ENCODE data around the gene RFX3.

The RFX3 gene

DNA sequence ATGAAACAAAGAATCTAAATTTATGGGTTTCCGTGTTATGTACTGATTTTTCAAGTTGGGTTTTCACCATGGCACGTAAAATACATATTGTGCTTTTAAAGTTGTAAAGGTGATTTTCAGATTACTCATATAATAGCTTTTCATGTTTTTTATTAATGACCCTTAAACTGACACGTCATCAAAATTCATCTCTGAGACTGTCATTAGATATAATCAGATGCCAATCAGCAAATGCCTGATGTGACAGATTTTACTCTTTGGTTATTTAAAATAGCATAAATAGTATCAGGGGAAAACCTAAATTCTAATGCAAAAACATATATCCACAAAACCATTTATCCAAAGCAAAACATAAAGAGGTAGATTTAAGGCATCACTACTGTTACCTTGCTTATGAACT lies 11.0 kb downstream of the RFX3 start:
- DNase-seq (ENCODE audit: low read depth in 2 of 3, low spot score in 1 of 3) = no peak

DNA sequence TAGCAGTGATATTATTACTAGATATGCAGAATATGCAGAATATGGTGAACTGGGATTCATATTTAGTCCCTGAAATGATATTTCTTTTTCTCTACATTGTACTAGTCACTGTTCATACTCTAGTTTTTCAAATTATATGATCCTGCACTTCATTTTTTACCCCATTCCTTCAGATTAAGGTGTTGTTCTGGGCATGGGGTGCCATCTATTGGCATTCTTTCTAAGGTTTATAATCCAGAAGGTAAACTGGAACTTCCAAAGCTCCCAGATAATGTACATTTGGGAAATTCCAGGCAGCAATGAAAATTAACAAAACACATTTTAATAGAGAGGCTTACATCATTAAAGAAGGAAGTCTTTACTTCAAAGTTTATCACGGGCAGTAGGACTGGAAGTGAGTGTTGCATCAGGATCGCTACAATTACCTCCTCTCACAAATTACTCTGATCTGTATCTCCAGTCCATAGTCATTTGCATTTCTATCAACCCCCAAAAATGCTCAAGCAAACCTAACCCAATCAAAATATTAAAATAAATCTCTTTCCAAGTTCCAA lies 12.5 kb downstream of the RFX3 start:
- DNase-seq (ENCODE audit: low read depth in 2 of 3, low spot score in 1 of 3) = no peak

DNA sequence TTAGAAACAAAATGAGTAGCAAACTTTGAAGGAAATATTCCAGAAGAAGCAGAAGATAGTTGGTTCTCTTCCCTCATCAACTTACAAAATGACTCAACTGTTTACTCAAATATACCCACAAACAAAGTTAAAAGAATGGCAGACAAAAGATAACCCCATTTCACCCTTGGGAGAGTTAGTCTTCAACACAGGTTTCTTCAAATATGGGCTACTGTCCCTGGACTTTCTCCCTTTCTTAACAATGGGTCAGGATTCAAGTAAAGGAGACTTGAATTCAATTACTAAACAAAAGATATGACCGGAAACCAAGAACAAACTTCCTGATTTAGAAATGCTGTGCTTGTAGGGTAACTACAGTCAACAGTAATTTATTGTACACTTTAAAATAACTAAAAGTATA lies 14.2 kb downstream of the RFX3 start:
- DNase-seq (ENCODE audit: low read depth in 2 of 3, low spot score in 1 of 3) = no peak

DNA sequence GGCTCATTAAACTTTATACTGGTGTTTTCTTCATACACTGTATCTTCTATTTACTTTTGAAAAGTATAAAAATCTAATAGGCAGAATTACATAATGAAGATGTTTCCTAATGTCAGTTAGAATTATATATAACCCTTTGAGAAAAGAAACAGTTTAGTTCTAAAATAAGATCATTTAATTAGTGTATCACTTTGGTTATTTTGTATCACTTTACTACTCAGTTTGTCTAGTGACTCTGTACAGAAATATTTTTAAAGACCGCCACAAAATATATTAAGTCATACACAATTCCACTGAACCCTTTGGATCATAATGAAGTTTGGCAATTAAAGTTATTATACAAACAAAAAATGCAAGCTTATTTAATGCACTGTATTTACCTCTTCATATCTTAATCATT lies 15.0 kb downstream of the RFX3 start:
- DNase-seq (ENCODE audit: low read depth in 2 of 3, low spot score in 1 of 3) = no peak

DNA sequence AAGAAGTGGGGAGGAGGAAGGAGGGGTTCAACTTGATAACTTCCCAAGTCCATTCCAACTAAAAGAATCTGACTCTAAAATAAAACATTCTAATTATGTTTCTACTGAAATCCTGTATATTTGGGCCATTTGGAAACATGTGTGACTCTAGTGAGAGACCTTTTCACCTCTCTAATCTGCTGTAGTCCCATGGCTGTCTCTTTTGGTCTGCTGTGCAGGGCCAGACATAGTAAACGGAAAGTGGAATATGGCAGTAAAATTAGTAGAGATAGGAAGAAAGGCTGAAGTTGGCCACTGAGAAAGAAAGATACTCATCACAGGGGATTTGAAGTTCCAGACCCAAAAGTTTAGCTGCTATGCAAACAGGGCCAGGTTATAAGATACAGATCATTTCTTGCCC lies 15.9 kb downstream of the RFX3 start:
- DNase-seq (ENCODE audit: low read depth in 2 of 3, low spot score in 1 of 3) = no peak

DNA sequence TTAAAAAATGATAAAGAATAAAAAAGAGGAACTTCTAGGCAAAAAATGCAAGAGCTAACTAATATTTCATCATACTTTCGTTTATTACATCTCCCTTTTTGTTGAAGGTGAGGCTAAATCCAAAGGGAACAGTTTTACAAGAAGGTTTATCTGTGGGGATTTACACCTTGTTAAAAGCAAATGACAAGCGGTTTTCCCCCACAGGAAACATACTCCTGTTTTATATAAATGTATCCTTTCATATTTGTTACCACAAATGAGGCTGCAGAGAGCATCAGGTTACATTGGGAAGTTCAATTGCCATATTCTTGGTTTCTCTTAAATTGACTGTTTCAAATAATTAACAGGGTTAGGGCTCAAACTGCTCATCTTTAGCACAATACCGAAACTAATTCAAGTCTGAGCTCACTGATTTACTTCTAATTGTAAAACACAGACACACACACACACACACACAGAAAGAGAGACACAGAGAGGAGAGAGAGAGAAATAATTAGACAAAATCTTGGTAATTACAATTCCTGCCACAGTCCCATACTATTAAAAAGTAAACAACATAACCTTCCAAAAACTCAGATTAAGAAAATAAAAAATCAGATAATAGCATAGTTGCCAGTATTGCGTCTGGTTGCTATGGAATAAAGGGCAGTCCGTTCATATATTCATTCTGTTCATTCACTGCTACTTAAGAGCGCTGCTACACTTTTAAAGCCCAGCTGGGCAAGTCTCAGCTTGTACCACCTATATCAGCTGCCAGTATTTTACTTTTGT lies 17.1 kb downstream of the RFX3 start:
- DNase-seq (ENCODE audit: low read depth in 2 of 3, low spot score in 1 of 3) = no peak

DNA sequence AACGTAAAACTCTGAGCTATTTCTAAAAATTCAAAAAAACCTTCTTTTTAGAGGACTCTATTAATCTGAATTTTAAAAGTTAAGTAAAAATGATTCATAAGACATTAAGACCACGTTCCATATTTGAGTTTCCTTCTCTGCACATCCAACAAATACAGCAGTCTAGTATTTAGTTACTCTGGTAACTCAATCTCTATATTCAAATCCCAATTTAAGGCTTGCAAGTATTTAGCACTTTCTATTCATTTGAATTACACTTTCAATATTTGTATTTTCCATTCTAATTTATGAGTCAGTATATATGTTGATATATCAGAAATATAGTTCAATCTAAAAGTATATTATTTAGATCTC lies 17.7 kb downstream of the RFX3 start:
- DNase-seq (ENCODE audit: low read depth in 2 of 3, low spot score in 1 of 3) = no peak

DNA sequence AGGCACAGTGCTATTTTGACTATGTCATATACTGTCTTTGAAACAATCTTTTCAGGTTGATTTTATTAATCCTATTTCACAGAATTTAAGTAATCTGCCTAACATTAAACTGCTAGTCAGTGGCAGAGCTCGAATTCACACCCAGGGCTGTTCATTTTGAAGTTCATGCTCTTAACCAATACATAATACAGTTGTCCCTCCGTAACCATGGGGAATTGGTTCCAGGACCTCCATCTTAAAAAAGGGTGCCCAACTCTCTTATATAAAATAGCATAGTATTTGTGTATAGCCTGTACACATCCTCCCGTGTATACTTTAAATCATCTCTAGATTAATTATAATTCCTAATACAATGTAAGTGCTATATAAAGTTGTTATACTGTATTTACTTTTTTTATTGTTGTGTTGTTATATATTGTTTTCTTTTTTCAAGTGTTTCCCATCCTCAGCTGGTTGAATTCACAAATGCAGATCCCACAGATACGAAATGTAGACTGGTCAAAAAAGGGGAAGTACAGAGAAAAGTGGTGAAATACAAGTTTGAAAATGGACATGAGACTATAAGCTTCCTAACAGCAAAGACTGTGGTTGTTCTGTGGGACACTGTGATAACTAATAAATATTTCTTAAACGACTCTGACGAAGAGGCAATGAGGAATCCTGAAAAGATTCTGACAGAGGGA lies 18.3 kb downstream of the RFX3 start:
- no peak for DNase-seq (ENCODE audit: low read depth in 2 of 3, low spot score in 1 of 3)

DNA sequence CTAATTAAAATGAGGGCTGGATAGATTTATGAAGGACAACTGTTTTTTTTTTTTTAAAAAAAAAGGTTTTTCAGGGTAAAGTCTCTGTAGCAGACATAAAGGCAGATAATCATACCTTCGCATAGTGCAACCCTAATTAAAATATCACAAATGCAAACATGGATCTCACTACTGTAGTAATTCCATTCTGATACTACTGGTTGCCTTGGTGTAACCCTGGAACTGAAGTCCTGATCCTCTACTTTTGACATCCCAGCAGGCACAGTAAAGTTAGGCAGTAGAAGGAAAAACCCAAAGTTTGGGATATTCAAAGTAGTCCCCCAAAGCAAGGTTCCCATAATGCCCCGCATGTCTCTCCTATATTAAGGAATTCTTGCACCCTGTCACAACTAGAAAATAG lies 19.6 kb downstream of the RFX3 start:
- DNase-seq (ENCODE audit: low read depth in 2 of 3, low spot score in 1 of 3) = no peak

DNA sequence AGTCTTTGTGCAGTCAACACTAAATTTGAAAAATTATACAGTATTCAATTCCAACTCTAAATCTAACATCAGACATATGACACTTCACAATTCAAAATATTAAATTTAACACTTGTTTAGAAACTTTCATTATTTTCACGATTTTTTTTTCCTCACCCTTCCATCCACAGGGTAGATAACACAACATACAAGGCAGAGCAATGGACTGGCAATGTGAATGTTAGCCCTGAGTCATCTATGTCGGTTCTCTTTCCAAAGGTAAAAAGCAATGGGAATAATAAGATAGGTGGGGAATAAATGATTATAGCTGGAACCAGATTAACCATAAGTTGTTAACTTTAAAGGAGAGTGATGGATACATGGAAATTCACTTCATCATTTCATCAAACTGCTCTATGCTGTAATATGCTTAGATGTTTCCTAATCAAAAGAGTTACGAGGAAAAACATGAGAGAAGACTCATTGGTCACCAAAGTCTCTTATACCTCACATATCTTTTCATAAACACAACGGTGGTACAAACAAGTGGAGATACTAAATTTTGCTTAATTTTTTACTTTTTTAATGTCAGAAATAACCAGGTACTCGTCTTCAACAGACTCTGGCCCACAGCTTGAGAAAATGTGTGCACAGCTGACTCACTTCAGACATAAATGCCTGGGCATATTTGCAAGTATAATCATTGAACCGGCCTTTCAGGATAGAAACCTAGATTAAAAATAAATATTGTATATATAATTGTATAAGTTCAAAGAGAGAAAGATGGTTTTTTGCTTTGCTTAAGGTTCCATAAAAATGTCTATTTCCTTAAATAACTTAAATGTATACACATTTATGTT lies 23.0 kb downstream of the RFX3 start:
- DNase-seq (ENCODE audit: low read depth in 2 of 3, low spot score in 1 of 3) = no peak

DNA sequence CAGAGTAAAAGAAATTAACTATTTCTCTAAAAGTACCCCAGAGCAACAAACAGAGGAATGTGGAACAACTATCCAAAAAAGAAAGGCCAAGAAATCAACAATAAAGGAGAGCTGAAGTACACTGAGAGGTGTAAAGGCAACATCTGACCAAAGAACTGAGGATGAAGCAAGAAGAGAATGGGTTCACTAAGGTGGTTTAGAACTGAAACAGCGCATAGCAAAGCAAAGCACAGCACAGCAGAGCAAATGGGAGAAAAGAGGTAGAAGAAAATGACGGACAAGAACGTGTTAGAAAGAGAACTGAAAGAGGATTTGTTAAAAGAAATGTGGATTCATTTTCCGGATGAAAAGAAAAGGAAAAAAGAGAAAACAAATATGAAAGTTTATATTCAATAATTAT lies 25.8 kb downstream of the RFX3 start:
- no peak for DNase-seq (ENCODE audit: low read depth in 2 of 3, low spot score in 1 of 3)

DNA sequence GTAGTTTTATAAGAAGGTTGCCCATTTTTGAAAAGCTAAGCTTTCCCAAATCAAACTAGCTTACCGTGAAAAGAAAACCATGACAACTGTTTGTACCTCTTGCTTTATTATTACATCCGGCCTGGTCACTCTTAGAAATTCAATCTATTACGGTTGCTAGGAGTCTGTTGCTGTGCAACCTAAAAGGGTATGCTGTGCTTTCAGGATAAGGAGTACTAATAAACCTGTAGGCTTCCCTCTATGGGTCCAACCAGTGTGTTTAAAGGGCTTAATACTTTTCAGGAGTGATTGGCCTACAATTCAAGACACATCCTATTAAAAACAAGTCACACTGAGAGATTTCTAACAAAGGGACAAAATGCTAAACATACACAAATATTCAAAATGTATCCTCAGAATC lies 27.1 kb downstream of the RFX3 start:
- DNase-seq (ENCODE audit: low read depth in 2 of 3, low spot score in 1 of 3) = no peak

DNA sequence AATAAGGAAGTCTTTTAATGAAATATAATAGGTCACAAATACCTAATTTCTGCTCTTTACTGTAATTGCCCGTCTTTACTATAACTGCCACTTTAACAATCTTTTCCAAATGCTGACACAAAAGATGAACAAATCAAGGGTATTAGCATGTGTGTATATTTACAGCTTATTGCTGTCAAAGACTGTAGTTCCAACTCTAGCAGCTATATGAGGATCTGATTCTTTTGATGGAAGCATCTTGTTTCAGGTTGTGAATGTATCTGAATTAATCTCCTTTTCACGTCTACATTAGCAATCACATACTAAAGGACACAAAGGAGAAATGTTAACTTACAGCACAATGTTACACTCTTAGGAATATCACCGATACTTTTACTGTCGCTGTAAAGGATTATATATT lies 27.9 kb downstream of the RFX3 start:
- DNase-seq (ENCODE audit: low read depth in 2 of 3, low spot score in 1 of 3) = no peak

DNA sequence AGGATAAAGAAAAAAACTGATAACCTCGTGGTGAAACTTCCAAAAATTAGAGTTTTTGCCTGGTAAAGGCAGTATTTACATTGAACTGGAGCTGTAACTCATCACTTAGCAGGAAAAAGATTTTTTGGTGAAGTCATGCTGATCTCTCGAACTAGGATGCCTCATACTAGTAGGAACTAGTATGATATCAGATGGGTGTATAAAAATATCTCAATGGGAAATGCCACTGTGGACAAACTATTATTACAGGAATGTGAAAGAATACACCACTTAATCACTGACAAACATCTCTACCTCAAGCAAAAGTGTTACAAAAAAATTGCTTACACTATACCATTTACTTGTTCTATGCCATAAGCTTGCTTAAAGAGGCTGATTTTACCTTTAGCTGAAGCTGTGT lies 28.4 kb downstream of the RFX3 start:
- no peak for DNase-seq (ENCODE audit: low read depth in 2 of 3, low spot score in 1 of 3)

DNA sequence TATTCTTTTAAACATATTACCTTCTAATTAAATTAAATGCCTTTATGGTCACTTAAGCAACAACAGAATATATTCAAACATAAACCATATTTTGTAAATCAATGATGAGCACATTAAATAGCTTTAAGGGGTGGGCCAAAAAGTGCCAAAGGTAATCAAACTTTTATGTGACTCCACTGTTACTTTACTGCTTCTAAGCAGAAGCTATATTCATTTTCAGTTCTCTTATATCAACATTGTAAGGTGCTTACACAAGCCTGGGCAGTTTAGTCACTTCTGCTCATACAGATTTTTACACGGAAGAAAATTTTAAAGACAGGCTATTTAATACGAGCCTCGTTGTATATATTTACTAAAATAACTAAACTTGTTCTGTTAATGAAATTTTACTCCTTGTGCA lies 29.9 kb downstream of the RFX3 start:
- DNase-seq (ENCODE audit: low read depth in 2 of 3, low spot score in 1 of 3) = no peak

DNA sequence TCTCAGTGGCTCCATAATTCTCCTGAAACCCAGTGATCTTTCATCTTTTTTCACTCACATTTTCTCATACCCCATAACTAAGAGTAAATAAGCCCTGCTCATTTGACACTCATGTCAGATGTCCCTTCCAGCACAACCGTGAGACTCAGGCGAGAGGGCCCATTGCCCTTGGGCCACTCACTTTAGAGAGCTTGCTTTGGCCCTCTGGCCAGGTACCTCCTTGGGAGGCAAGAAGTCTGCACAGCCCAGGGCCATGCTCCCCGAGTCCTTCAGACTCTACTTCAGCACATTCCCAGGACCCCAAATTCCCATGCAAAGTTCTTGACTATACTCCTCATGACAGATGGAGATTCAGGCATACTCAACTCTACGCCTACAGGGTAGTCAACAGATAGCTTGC lies 33.6 kb downstream of the RFX3 start:
- no peak for DNase-seq (ENCODE audit: low read depth in 2 of 3, low spot score in 1 of 3)

DNA sequence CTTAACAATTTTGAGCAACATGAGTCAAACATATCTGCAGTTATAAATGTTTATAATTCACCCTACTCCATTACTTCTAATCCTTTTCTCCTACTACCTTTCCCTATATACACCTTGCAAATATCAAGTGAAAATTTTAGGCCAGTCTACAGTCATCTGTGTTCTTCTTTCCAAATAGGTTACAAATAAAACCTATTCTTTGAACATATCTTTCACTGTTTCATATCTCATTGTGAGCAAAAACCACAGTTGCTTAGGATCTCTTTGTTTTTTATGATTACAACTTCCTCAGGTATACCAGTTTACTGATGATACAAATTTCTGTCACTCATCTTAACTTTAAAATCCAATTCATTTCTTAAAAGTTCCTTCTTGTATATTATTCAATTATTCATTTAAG lies 34.4 kb downstream of the RFX3 start:
- DNase-seq (ENCODE audit: low read depth in 2 of 3, low spot score in 1 of 3) = no peak

DNA sequence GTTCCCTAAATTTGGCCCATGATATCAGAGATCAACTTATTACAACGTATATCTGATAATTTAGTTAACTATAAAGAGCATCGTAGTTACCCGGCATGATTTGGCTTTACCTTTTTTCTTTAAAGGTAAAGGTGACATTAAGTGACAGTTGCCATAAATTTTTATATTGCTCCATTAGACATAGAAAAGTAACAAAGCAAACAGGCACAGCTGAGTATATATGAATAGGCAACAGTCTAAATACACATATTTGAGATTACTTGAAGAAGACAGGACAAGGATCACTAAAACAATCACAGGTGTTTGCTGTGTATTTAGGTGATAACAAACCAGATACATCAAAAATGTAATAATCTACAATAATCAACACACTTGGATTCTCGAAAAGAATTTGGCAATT lies 34.8 kb downstream of the RFX3 start:
- no peak for DNase-seq (ENCODE audit: low read depth in 2 of 3, low spot score in 1 of 3)

DNA sequence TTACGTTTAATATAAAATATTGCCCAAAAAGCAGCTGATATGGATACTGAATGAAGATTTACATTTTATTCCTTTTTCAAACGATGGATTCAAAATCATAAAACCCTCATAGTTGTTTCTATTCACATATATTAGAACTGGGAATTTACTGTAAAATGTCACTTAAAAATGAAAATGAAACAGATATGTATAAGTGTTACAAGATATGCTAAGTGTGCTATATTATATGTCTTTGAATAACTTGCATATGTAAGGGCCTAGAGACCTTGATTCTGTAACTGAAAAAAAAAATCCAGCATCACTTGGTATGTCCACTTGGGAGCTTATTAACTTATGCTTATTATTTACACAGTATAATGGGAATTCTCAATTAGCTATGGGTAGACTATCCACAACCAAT lies 43.2 kb downstream of the RFX3 start:
- DNase-seq (ENCODE audit: low read depth in 2 of 3, low spot score in 1 of 3) = no peak

DNA sequence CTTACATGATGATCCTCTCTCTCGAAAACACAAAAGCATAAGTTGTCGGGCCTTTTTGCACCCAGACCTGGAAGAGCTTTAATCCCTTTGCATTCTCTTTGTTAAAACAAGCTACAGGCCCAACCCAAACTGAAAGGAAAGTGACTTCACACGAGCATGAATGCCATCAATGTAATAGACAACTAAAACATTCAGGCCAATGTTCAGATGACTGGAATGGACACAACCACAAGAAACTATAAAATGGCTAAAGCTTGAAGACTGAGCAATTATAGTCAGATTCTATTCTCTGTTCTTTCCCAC lies 45.5 kb downstream of the RFX3 start:
- no peak for DNase-seq (ENCODE audit: low read depth in 2 of 3, low spot score in 1 of 3)

DNA sequence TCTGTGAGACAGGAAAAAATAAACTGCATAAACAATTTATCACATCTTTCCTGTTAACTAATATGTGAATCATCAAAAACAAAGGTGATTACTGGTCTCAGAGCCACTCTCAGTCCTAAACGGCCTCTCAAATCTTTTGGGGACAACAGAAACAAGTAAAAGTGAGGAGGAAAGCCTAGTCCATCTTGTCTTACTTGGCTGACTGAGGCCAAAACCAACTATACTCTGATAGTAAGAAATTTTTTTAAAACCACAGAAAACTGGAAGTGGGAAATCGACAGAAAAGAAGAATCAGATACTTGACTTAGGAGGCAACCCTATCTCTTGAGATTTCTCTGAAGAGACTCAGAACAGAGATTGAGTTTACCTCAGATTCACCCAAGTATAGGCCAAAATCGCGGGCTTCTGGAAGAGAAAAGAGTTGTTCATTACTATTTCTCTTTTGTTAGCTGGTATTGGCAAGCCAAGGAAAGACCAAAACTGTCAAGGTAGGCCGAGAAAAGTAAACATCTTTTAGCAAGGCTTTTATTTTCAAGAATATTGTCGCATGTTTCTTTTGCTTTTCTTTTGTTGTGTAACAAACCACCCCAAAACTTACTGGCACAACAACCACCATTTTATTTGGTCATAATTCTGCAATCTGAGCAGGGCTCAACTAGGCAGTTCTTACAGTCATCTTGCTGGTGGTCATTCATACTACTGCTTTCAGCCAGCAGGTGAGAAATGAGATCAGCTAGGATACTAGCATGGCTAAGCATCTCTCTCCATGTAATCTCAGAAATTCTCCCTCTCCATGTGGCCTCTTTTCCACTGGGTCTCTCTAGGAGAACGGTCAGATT lies 46.1 kb downstream of the RFX3 start:
- no peak for DNase-seq (ENCODE audit: low read depth in 2 of 3, low spot score in 1 of 3)

Data from stimulated activated CD4-positive, alpha-beta T cell treated with anti-CD3 and anti-CD28 coated beads, Interleukin-12 subunit alpha, Interleukin-12 subunit beta, amount 100 ng/mL, for 48 hours (primary cell).